Type B pancreatic cell (in vitro differentiated cells): ENCODE measurements around the gene SLC25A33. TPM values are rescaled to one million over a fixed set of nuclear protein-coding genes. Genes with fewer than 3 reads are reported as not detected.

Experiments used
- DNase-seq: peaks from one replicate; pipeline ENCODE4 v3.0.0; 2021; ENCODE audit warnings: mixed read lengths; ENCODE audit not compliant: unreplicated experiment; ENCODE audit errors: extremely low spot score
- H3K27ac Mint-ChIP-seq: 2 replicates; pipeline ENCODE4 v1.8.0; 2021; ENCODE audit warnings: mild to moderate bottlenecking, mixed read lengths
- H3K27me3 Mint-ChIP-seq: 2 replicates; pipeline ENCODE4 v1.8.0; 2021; ENCODE audit warnings: mixed read lengths
- H3K36me3 Mint-ChIP-seq: 2 replicates; pipeline ENCODE4 v1.8.0; 2021; ENCODE audit warnings: mixed read lengths
- H3K4me1 Mint-ChIP-seq: one replicate; pipeline ENCODE4 v1.8.0; 2021; ENCODE audit warnings: mixed read lengths; ENCODE audit not compliant: unreplicated experiment
- H3K4me3 Mint-ChIP-seq: 2 replicates; pipeline ENCODE4 v1.8.0; 2021; ENCODE audit warnings: mild to moderate bottlenecking, mixed read lengths
- H3K9me3 Mint-ChIP-seq: 2 replicates; pipeline ENCODE4 v1.8.0; 2021; ENCODE audit warnings: mixed read lengths
- CTCF ChIP-seq: fragments of 200-600 bp; sonication (generic); conservative IDR thresholded peaks from 2 replicates; pipeline ENCODE4 v1.5.0; 2021; ENCODE audit warnings: antibody characterized with exemption, mild to moderate bottlenecking
- total RNA-seq: library from RNA; stranded (reverse); gene quantifications from 2 replicates; pipeline ENCODE4 v1.2.1, GENCODE V29; 2021; ENCODE audit warnings: low replicate concordance

SLC25A33 gene
- total RNA-seq, 1 donor from 2014 or later, result 7.6 TPM

- no peaks in the 10 kb centered on the region for H3K36me3 Mint-ChIP-seq
- no peak overlapping the region for H3K4me3 Mint-ChIP-seq
- H3K4me1 Mint-ChIP-seq, result no peaks in the 10 kb centered on the region
- H3K27me3 Mint-ChIP-seq, result no peaks in the 10 kb centered on the region
- no peak overlapping the region for H3K27ac Mint-ChIP-seq
- DNase-seq, result no peak
- TF ChIP-seq CTCF, result no peak
- no peaks in the 10 kb centered on the region for H3K9me3 Mint-ChIP-seq
Observed at GRCh38 chr1:9612162-9612845, 73.0 kb downstream of the SLC25A33 start.

- Mint-ChIP-seq H3K4me1 (no peaks in the 10 kb centered on the region), H3K36me3 (no peaks in the 10 kb centered on the region), H3K4me3 (no peak overlapping the region), H3K27me3 (no peaks in the 10 kb centered on the region), H3K9me3 (no peaks in the 10 kb centered on the region), H3K27ac (no peak overlapping the region)
- TF ChIP-seq CTCF, result no peak
- DNase-seq, result no peak
Observed at GRCh38 chr1:9612871-9613624, 73.8 kb downstream of the SLC25A33 start.

GRCh38 chr1:9613625-9614299 lies 74.5 kb downstream of the SLC25A33 start:
- H3K36me3 Mint-ChIP-seq, result no peaks in the 10 kb centered on the region
- H3K27me3 Mint-ChIP-seq, result peaks cover under 1% of the 10 kb centered on the region
- peaks cover 1% of the 10 kb centered on the region for H3K4me1 Mint-ChIP-seq
- H3K4me3 Mint-ChIP-seq, result no peak overlapping the region
- no peak for DNase-seq
- H3K9me3 Mint-ChIP-seq, result no peaks in the 10 kb centered on the region
- TF ChIP-seq CTCF, result no peak
- no peak overlapping the region for H3K27ac Mint-ChIP-seq

- H3K4me1 Mint-ChIP-seq, result peaks cover 6% of the 10 kb centered on the region
- no peak overlapping the region for H3K27ac Mint-ChIP-seq
- no peak overlapping the region for H3K4me3 Mint-ChIP-seq
- H3K36me3 Mint-ChIP-seq, result no peaks in the 10 kb centered on the region
- H3K9me3 Mint-ChIP-seq, result no peaks in the 10 kb centered on the region
- H3K27me3 Mint-ChIP-seq, result peaks cover 4% of the 10 kb centered on the region
- TF ChIP-seq CTCF, result peak; percentile 73
- no peak for DNase-seq
Observed at GRCh38 chr1:9615316-9616063, 76.2 kb downstream of the SLC25A33 start.

- no peaks in the 10 kb centered on the region for H3K36me3 Mint-ChIP-seq
- H3K9me3 Mint-ChIP-seq, result no peaks in the 10 kb centered on the region
- H3K27ac Mint-ChIP-seq, result no peak overlapping the region
- H3K27me3 Mint-ChIP-seq, result peaks cover 7% of the 10 kb centered on the region
- no peak overlapping the region for H3K4me3 Mint-ChIP-seq
- no peak for TF ChIP-seq CTCF
- peaks cover 6% of the 10 kb centered on the region for H3K4me1 Mint-ChIP-seq
- peak; percentile 62 for DNase-seq
Observed at GRCh38 chr1:9618909-9619679, 79.8 kb downstream of the SLC25A33 start.
